ENCODE data around the gene CCDC88C. TPM values are rescaled to one million over a fixed set of nuclear protein-coding genes. Genes with fewer than 3 reads are reported as not detected.

The CCDC88C gene
- total RNA-seq, 2 experiments from 2014 or later, result 151 to 214 TPM

DNA sequence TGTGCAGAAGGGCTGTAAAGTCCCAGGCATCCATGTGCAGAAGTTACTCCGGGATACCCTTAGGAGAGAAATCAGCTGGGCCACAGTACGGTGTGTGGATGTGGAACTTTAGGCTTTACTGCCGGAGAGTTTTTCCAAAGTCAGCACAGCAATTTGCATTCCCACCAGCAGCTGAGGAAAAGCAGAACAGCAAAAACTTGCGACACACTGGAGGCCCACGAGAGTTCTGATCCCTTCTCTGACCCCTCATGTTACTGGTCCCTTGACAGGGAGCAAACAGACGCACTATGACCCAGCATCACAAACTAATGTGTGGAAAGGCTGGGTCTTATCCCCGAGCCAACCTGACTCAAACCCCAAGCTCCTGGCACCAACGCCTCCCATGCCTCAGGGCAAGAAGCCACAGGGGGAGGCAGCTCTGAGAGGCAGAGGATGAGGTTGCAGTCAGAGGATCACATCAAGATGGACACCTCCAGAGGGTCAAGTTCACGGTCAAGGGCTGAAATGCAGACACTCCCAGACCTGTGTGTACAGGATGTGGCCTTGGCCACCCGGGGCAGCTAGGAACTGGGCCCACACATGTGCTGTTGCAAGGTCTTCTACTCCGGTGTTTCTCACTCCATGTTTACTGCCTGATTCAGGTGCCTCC lies 38.6 kb downstream of the CCDC88C start:
- no peak for DNase-seq

DNA sequence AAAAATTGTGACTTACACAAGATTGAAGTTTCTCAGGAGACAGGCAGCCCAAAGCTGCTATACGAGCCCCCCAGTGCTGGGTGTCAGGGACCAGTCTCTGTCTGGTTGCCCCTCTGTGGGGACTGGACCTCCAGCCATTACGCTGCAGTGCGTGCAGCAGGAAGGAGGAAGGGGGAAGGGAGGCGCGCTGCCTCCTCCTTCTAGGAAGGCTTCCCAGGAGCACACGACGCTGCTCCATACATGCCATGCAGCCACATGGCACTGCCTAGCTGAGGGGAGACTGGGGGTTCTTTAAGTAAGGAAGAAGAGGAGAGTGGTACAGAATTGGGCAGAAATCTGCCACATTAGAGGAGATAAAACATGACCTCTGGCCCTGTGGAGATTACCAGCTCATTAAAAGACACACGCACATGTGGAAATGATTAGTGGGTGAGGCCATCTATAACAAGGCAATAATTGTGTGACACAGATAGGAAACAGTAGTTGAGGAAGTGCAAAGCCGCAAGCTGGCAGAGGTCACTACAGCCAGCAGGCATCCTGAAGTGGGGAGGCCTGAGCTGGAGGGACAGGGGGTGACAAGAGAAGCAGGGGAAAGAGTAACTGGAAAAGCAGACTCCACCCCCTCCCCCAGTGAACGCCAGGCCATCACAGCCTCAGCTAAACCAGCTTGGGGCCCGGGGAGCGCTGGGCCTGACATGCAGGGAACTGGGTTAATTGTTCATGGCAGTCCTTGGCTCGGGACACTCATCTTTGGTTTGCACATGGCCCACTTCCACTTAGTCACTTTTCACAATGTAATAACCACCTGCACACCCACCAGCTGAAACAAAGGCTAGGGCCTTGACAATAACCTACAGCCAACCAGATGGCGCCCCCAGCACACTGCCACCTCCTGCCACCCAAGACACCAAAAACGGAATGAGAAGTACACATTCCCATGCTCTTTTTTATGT lies 39.6 kb downstream of the CCDC88C start:
- Mint-ChIP-seq H3K4me3 (peak overlapping the region; percentile 2), H3K9me3 (ENCODE audit: low read depth) (no peaks in the 10 kb centered on the region), H3K27ac (peak overlapping the region; percentile 96), H3K36me3 (peaks cover 31% of the 10 kb centered on the region), H3K27me3 (no peaks in the 10 kb centered on the region), H3K4me1 (peaks cover 100% of the 10 kb centered on the region)
- peak; percentile 60 for DNase-seq
- peak; percentile 10 for ATAC-seq
- CTCF ChIA-PET, result interaction anchor here (0.8 to 16.4 kb wide), 8 partner anchors 9 to 52 kb away, joined by 3 to 238 read pairs (median 6); partner anchors contain the start of gene CCDC88C

More for the DNA sequence above, 38.6 kb downstream of the CCDC88C start:
- peak overlapping the region; percentile 96 for H3K27ac Mint-ChIP-seq
- H3K27me3 Mint-ChIP-seq, result no peaks in the 10 kb centered on the region
- peaks cover 35% of the 10 kb centered on the region for H3K36me3 Mint-ChIP-seq
- CTCF ChIA-PET, result interaction anchor here (0.6 to 16.4 kb wide), 9 partner anchors 10 to 55 kb away, joined by 3 to 238 read pairs (median 5); partner anchors contain the start of gene CCDC88C
- peaks cover 100% of the 10 kb centered on the region for H3K4me1 Mint-ChIP-seq
- H3K4me3 Mint-ChIP-seq, result no peak overlapping the region
- H3K9me3 Mint-ChIP-seq (ENCODE audit: low read depth), result no peaks in the 10 kb centered on the region
- ATAC-seq, result no peak

DNA sequence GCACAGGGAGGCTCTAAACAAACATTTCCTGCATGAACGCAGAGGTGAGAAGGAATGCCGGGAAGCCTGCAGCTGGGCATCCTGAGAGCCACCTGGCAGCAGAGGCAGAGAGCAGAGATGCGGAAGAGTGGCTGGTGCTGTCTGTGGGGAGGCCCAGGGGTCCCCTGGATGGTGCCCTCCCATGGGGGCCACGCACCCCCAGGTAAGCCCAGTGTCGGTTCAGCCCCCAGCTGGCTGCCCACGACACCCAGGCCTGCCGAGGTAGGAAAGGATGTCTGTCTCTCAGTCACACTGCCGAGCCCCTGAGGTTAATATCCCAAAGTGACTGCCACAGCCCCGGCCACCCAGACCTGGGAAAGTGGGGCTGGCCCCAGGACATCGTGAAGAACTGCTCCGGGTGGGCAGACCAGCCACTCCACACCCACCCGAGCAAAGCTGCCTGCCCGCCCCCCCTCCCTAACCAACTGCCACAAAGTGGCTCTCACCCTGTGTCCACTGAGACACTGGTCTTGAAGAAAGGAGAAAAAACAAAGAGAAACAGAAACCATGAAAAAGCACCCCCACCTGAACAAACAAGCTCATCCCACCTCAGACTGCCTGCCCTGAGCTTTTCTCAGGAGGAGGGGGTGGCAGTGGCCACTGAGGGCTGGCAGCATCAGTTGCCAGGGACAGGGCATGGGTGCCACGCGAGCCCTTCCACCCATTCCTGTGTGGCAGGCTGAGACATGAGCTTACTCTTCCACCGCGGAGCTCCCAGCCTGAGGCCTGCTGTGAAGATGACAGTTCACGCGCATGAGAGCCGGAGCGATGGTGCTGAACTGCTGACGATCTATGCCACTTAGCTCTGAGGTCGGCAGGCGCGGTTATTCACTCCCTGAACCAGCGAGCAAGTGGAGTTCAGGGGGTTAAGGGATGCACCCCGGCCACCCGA lies 40.8 kb downstream of the CCDC88C start:
- CTCF ChIA-PET, result interaction anchor here (0.9 to 16.4 kb wide), 4 partner anchors 21 to 58 kb away, joined by 3 to 238 read pairs (median 6); no protein-coding TSS in a partner anchor
- DNase-seq (no peak), ATAC-seq (no peak)
- peaks cover 25% of the 10 kb centered on the region for H3K36me3 Mint-ChIP-seq
- peak overlapping the region; percentile 58 for H3K4me3 Mint-ChIP-seq
- H3K27ac Mint-ChIP-seq, result peak overlapping the region; percentile 96
- no peaks in the 10 kb centered on the region for H3K9me3 Mint-ChIP-seq (ENCODE audit: low read depth)
- H3K27me3 Mint-ChIP-seq, result no peaks in the 10 kb centered on the region
- peaks cover 100% of the 10 kb centered on the region for H3K4me1 Mint-ChIP-seq

DNA sequence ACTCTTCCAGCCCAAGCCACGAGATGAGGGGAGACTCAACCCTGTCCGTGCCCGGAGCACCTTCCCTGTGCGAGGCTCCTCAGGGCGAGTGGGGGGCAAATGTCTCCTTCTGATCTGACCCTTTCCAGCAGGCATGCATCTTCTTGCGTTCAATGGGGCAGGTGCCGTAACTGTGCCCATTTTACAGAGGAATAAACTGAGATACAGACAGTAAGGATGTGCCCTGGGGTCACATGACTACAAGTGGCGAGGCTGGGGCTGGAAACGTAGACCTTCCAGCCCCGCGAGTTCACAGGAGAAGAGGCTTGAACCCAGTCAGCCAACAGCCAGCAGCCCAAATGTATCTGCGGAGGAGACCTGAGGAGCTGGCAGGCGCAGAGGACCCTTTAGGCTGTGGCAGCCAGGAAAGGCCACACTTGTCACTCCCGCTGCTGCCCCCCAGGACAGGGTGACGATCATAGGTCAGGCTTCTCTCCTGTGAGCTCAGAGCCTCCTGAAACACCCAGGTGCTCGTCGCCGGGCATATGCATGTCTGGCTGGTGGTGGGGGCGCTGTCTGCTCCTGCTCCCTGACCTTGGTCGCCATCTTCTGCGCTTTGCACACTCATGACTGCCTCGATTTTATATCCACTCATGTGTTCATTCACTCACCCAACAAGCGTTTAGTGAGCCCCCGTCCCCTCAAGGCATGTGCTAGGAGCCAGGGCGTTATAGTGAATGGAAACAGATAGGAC lies 41.7 kb downstream of the CCDC88C start:
- Mint-ChIP-seq H3K9me3 (ENCODE audit: low read depth) (no peaks in the 10 kb centered on the region), H3K4me3 (peak overlapping the region; percentile 5), H3K27ac (peak overlapping the region; percentile 96), H3K36me3 (peaks cover 27% of the 10 kb centered on the region), H3K27me3 (no peaks in the 10 kb centered on the region), H3K4me1 (peaks cover 100% of the 10 kb centered on the region)
- ATAC-seq (no peak), DNase-seq (no peak)
- CTCF ChIA-PET, result interaction anchor here (1.7 to 16.4 kb wide), 6 partner anchors 16 to 59 kb away, joined by 8 to 238 read pairs (median 22); no protein-coding TSS in a partner anchor

DNA sequence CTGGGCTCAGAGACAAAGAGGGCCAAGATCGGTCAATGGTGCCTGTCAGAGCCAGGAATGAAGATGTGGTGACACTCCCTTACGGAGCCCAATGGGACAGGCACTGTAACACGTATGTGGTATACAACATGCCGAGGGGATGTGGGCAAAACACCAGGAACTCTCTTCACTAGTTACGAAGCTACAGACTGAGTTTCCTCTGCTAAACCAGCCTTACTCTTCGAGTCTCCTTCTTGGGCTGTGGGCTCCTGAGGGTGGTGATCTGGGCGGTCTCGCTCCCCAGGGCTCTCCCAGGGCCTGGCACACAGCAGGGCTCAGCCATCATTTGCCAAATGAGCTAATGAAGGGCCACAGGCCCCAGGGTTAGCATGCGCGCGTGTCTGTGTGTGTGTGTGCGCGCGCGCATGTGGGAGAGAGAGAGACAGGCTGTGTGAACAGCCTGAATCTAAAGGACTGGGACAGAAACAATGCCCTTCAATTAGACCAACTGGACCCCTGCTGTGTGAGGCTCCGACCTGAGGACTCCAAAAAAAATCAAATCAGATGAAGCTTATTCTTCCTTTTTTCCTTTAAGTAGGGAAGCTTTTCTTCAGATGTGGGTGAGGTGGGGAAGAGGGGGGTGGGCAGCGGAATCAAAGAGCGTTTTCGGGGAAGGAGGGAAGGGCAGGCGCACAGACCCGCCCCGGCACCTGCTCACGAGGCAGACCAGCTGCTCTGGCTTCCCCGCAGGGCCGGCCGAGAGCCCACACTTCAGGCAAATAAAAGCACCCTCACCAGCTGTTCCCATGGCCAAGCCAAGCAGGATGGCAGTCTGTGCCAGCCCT lies 42.5 kb downstream of the CCDC88C start:
- ATAC-seq (peak; percentile 11), DNase-seq (peak; percentile 63)
- Mint-ChIP-seq H3K9me3 (ENCODE audit: low read depth) (no peaks in the 10 kb centered on the region), H3K36me3 (peaks cover 25% of the 10 kb centered on the region), H3K27me3 (no peaks in the 10 kb centered on the region), H3K4me3 (peak overlapping the region; percentile 70), H3K27ac (peak overlapping the region; percentile 96), H3K4me1 (peaks cover 100% of the 10 kb centered on the region)
- CTCF ChIA-PET, result interaction anchor here (0.6 to 16.4 kb wide), 11 partner anchors 12 to 58 kb away, joined by 3 to 238 read pairs (median 8); no protein-coding TSS in a partner anchor

DNA sequence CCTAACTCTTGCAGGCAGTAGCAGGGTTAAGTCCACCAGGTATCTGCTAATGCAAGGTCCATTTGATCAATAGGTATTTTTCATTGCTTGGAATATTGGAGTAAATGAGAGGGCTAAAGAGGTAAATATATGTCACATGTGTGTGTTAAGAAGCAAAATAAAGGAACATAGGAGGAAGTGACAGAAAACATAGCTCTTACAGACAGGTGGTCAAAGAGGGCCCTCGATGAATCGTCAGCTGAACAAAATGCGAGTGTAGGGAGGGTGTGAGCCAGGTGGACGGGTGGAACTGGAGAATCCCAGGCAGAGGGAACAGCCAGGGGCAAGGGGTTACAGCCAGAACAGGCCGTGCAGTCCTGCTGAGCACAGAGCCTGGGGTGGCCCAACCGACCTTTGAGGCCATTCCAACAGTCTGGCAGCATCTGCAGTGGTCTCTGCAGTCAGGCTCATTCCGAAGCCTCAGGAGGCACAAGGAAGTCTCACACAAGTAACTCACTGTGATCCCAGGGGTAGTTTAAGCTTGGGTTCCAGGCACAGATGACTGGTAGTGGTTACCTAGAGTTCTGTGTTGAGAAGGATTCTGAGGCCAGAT lies 43.2 kb downstream of the CCDC88C start:
- Mint-ChIP-seq H3K4me1 (peaks cover 100% of the 10 kb centered on the region), H3K27ac (peak overlapping the region; percentile 96)
- CTCF ChIA-PET, result interaction anchor here (0.6 to 16.4 kb wide), 14 partner anchors 13 to 132 kb away, joined by 3 to 238 read pairs (median 8); partner anchors contain the start of gene CCDC88C

DNA sequence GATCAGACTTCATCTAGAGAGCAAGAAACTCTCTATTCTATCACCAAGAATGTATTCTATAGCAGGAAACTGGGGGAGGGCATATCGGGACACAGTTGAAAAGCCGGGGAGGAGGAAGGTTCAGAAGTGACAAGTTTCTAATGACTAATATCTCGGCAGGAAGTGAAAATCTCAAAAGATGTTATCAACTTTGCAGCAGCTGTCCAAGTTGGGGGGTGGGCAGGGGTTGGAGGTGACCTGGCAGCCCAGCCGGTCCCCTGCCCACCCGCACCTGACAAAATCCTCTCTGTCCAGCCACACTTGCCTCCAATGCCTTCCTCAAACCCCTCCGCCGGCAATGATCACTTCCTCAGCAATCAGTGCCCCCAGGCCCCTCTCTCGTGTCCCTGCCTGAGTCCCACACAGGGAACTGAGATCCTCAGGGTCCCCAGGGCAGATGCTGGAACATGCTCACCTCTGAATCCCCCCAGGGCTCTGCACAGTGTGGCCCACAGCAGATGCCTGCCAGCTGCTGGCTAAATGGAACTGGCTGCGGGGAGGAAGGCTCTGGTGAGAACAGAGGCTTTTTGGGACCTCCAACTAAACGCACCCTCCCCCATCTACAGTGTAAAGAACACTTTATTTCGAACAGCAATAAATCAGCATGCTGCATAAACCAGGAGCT lies 43.9 kb downstream of the CCDC88C start:
- H3K4me3 Mint-ChIP-seq, result peak overlapping the region; percentile 70
- ATAC-seq, result peak; percentile 57
- DNase-seq, result peak; percentile 81
- H3K9me3 Mint-ChIP-seq (ENCODE audit: low read depth), result no peaks in the 10 kb centered on the region
- CTCF ChIA-PET, result interaction anchor here (1.5 to 16.4 kb wide), 11 partner anchors 8 to 131 kb away, joined by 4 to 238 read pairs (median 8); partner anchors contain the start of gene CCDC88C
- H3K27me3 Mint-ChIP-seq, result no peaks in the 10 kb centered on the region
- peak overlapping the region; percentile 96 for H3K27ac Mint-ChIP-seq
- H3K4me1 Mint-ChIP-seq, result peaks cover 100% of the 10 kb centered on the region
- H3K36me3 Mint-ChIP-seq, result peaks cover 22% of the 10 kb centered on the region

More for the DNA sequence above, 43.2 kb downstream of the CCDC88C start:
- Mint-ChIP-seq H3K36me3 (peaks cover 22% of the 10 kb centered on the region), H3K9me3 (ENCODE audit: low read depth) (no peaks in the 10 kb centered on the region), H3K4me3 (peak overlapping the region; percentile 70), H3K27me3 (no peaks in the 10 kb centered on the region)
- ATAC-seq, result no peak
- no peak for DNase-seq

DNA sequence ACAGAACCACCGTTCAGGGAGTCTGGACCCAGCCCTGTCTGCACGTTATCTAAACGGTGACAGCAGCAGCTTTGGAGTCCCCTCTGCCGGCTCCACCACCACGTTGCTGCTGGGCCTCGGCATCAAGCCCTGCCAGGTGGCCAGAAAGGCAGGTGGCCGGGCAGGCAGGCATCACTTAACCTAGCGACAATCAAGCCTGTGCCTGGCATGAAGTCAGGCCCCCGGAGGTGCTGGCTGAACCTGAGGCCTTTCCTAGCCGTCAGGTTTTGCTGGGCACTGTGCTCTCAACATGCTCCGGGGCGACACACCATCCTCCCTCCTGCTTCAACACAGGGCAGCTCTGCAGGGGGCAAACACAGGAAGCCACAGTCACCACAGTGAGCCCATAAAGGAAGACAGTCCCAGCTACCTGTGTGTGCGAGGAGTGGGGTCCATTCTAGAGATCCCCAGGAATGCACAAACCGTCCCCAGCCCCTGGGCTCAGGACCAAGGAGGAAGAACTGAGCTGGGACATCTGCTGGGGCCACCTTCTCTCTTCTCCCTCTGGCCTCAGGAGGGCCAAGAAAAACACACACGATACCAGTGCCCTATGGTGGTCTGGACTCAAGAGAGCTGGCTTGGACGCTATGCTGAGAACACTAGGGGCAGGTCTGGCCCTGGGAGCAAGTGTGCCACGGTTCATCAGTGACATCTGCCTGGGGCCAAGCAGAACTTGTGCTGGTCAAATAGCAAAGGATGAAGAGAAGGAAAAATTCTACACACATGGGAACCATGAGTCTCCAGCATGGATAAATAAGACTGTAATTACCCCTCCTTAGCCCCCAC lies 44.7 kb downstream of the CCDC88C start:
- Mint-ChIP-seq H3K36me3 (peaks cover 21% of the 10 kb centered on the region), H3K4me3 (peak overlapping the region; percentile 70), H3K9me3 (ENCODE audit: low read depth) (no peaks in the 10 kb centered on the region), H3K4me1 (peaks cover 100% of the 10 kb centered on the region), H3K27ac (peak overlapping the region; percentile 96), H3K27me3 (no peaks in the 10 kb centered on the region)
- CTCF ChIA-PET, result interaction anchor here (1.3 to 16.4 kb wide), 11 partner anchors 9 to 130 kb away, joined by 4 to 238 read pairs (median 7); partner anchors contain the start of gene CCDC88C
- DNase-seq (peak; percentile 83), ATAC-seq (peak; percentile 43)

DNA sequence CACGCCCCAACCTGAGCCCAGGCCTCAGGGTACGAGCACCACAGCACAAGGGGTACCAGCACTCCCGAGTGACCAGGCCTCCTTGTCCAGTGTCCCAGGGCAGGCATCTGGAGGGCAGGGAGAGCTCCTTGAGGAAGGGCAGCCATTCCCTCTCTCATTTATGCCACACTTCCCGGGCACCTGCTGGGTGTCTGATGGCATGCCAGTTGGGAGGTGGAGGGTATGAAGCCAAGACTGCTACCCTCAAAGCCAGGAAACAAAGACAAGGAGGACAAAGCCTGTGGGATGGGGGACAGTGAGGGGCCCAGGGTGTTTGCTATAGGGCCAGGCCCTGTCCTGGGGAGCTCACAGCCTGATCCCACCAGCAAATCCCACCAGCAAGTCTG lies 45.6 kb downstream of the CCDC88C start:
- peaks cover 100% of the 10 kb centered on the region for H3K4me1 Mint-ChIP-seq
- no peak overlapping the region for H3K4me3 Mint-ChIP-seq
- CTCF ChIA-PET, result interaction anchor here (1.3 to 16.4 kb wide), 11 partner anchors 9 to 129 kb away, joined by 4 to 238 read pairs (median 7); partner anchors contain the start of gene CCDC88C
- no peaks in the 10 kb centered on the region for H3K27me3 Mint-ChIP-seq
- DNase-seq (no peak), ATAC-seq (no peak)
- H3K9me3 Mint-ChIP-seq (ENCODE audit: low read depth), result no peaks in the 10 kb centered on the region
- peaks cover 17% of the 10 kb centered on the region for H3K36me3 Mint-ChIP-seq
- peak overlapping the region; percentile 96 for H3K27ac Mint-ChIP-seq

Measured in activated CD8-positive, alpha-beta memory T cell treated with anti-CD3 and anti-CD28 coated beads, Interleukin-2, amount 10 ng/mL, durations not matched to agents 7 days and 5 days (primary cell).